Fibroblast of pulmonary artery (primary cell): ENCODE measurements around the gene ARHGAP5.

Source experiments
- DNase-seq: peaks from one replicate; pipeline ENCODE4 v3.0.0-alpha.2; 2010; ENCODE audit warnings: low read depth
- H3K4me3 ChIP-seq: replicated peaks from 2 replicates; pipeline ENCODE4 v1.5.1; 2011; ENCODE audit warnings: low read depth, mild to moderate bottlenecking, control low read depth, low read length, moderate library complexity
- CTCF ChIP-seq: IDR thresholded peaks from 2 replicates; pipeline ENCODE4 v1.5.1; 2011; ENCODE audit warnings: mild to moderate bottlenecking, control low read depth, low read length, inconsistent platforms; ENCODE audit errors: missing control alignments

Gene ARHGAP5

GRCh38 chr14:32192712-32193373 lies 115.7 kb downstream of the ARHGAP5 start:
- no peak for DNase-seq
- no peak overlapping the region for H3K4me3 ChIP-seq
- TF ChIP-seq CTCF, result no peak

GRCh38 chr14:32193532-32193931 lies 116.4 kb downstream of the ARHGAP5 start:
- no peak for TF ChIP-seq CTCF
- no peak for DNase-seq
- no peak overlapping the region for H3K4me3 ChIP-seq

- no peak overlapping the region for H3K4me3 ChIP-seq
- no peak for DNase-seq
- no peak for TF ChIP-seq CTCF
Measured at GRCh38 chr14:32195636-32196035, 118.5 kb downstream of the ARHGAP5 start.

- DNase-seq, result no peak
- no peak overlapping the region for H3K4me3 ChIP-seq
- TF ChIP-seq CTCF, result no peak
Measured at GRCh38 chr14:32197919-32198318, 120.8 kb downstream of the ARHGAP5 start.

GRCh38 chr14:32200368-32201192 lies 123.5 kb downstream of the ARHGAP5 start:
- peak overlapping the region; percentile 70 for H3K4me3 ChIP-seq
- TF ChIP-seq CTCF, result no peak
- DNase-seq, result no peak

- no peak for TF ChIP-seq CTCF
Measured at GRCh38 chr14:32201193-32201815, 124.2 kb downstream of the ARHGAP5 start.

More at GRCh38 chr14:32201193-32201815, 124.2 kb downstream of the ARHGAP5 start:
- H3K4me3 ChIP-seq, result peak overlapping the region; percentile 70
- DNase-seq, result peak; percentile 55
